H1 (cell line): ENCODE data around the gene PTPRF. TPM values are rescaled to one million over a fixed set of nuclear protein-coding genes. Genes with fewer than 3 reads are reported as not detected.

Experiments
- CTCF ChIA-PET: fragments of 300-600 bp; sonication (Branson Sonifier 250); formaldehyde crosslinking; loops from one replicate; lab custom pipeline; 2021; ENCODE audit not compliant: partially characterized antibody; lab: Charles Lee
- POLR2A ChIA-PET: fragments of 300-600 bp; sonication (Branson Sonifier 250); formaldehyde crosslinking; loops from one replicate; lab custom pipeline; 2021; ENCODE audit warnings: inconsistent platforms; ENCODE audit not compliant: partially characterized antibody; lab: Charles Lee
- DNase-seq, 2 experiments: peaks; one replicate each; pipeline versions ENCODE4 v3.0.0 to v3.0.0-alpha.2; 2010 to 2022; ENCODE audit warnings: low spot score in 2 of 2, low read depth in 1 of 2, mixed read lengths in 1 of 2
- FAIRE-seq: peaks from 2 replicates; lab custom pipeline; 2011; peaks lifted over from hg19 to GRCh38; lab: Jason Lieb, UNC
- H2AFZ ChIP-seq: 2 replicates; pipeline ENCODE4 v1.8.1; 2012; ENCODE audit warnings: low read length, inconsistent platforms
- H2AK5ac ChIP-seq: 2 replicates; pipeline ENCODE4 v1.6.1; 2013; ENCODE audit warnings: low read depth, low read length
- H2BK120ac ChIP-seq: replicated peaks from 2 replicates; pipeline ENCODE3; 2013; ENCODE audit warnings: low read depth, low read length, inconsistent platforms
- H2BK12ac ChIP-seq: 2 replicates; pipeline ENCODE4 v1.6.1; 2013; ENCODE audit warnings: low read depth, low read length
- H2BK15ac ChIP-seq: 2 replicates; pipeline ENCODE4 v1.6.1; 2013; ENCODE audit warnings: low read length
- H2BK20ac ChIP-seq: 2 replicates; pipeline ENCODE4 v1.6.1; 2013; ENCODE audit warnings: low read length
- H2BK5ac ChIP-seq: 2 replicates; pipeline ENCODE4 v1.6.1; 2013; ENCODE audit warnings: low read depth, low read length
- H3K14ac ChIP-seq: 2 replicates; pipeline ENCODE4 v1.6.1; 2013; ENCODE audit warnings: inconsistent platforms; ENCODE audit not compliant: insufficient read length
- H3K18ac ChIP-seq: 2 replicates; pipeline ENCODE4 v1.6.1; 2013; ENCODE audit warnings: low read length; ENCODE audit errors: extremely low read depth
- H3K23ac ChIP-seq: 2 replicates; pipeline ENCODE4 v1.6.1; 2013; ENCODE audit warnings: inconsistent platforms; ENCODE audit not compliant: insufficient read length
- H3K23me2 ChIP-seq: 2 replicates; pipeline ENCODE4 v1.6.1; 2013; ENCODE audit warnings: low read depth, low read length
- H3K27ac ChIP-seq: 2 replicates; pipeline ENCODE4 v1.6.1; 2011; ENCODE audit warnings: low read depth, low read length, inconsistent platforms
- H3K27me3 ChIP-seq, 4 experiments: replicated peaks in 1 of 4; 1 replicate in 1 of 4; 2 replicates in 3 of 4; pipeline versions ENCODE4 v1.6.1 to v1.8.1; 2011 to 2013; ENCODE audit warnings: low read length in 3 of 4, mild to moderate bottlenecking in 3 of 4, inconsistent platforms in 2 of 4, mixed read lengths in 2 of 4, moderate library complexity in 1 of 4; ENCODE audit not compliant: control insufficient read depth in 3 of 4, insufficient read depth in 3 of 4; ENCODE audit errors: extremely low read depth in 1 of 4
- H3K36me3 ChIP-seq, 4 experiments: 2 replicates each; pipeline versions ENCODE4 v1.6.1 to v1.8.1; 2011 to 2013; ENCODE audit warnings: mild to moderate bottlenecking in 4 of 4, low read length in 3 of 4, moderate library complexity in 2 of 4, control low read depth in 1 of 4, inconsistent platforms in 1 of 4; ENCODE audit not compliant: insufficient read depth in 4 of 4, control insufficient read depth in 2 of 4
- H3K4ac ChIP-seq: replicated peaks from 2 replicates; pipeline ENCODE3; 2013; ENCODE audit warnings: low read length, low read depth, mixed read lengths, inconsistent platforms; ENCODE audit not compliant: insufficient read length
- H3K4me1 ChIP-seq, 4 experiments: replicated peaks in 1 of 4; 1 replicate in 1 of 4; 2 replicates in 3 of 4; pipeline versions ENCODE4 v1.6.1 to v1.8.1; 2011 to 2013; ENCODE audit warnings: low read length in 3 of 4, inconsistent platforms in 2 of 4, mixed read lengths in 1 of 4; ENCODE audit not compliant: insufficient read depth in 4 of 4, control insufficient read depth in 3 of 4
- H3K4me2 ChIP-seq, 2 experiments: 2 replicates each; pipeline versions ENCODE4 v1.6.1 to v1.8.1; 2011 to 2013; ENCODE audit warnings: low read depth in 2 of 2, low read length in 2 of 2, control low read depth in 1 of 2, inconsistent platforms in 1 of 2, mild to moderate bottlenecking in 1 of 2; ENCODE audit not compliant: insufficient read depth in 1 of 2
- H3K4me3 ChIP-seq, 4 experiments: fragments of 200-600, 300-600 bp in 1 of 4; sonication (generic), shearing (Covaris generic), sonication (Bioruptor Twin) in 1 of 4; 2 replicates each; pipeline versions ENCODE4 v1.5.1 to v1.8.1; 2011 to 2016; ENCODE audit warnings: low read length in 4 of 4, low read depth in 3 of 4, control low read depth in 2 of 4, inconsistent platforms in 2 of 4, mild to moderate bottlenecking in 2 of 4, mixed read lengths in 1 of 4, moderate library complexity in 1 of 4; ENCODE audit not compliant: insufficient read depth in 2 of 4; ENCODE audit errors: extremely low read depth in 1 of 4
- H3K56ac ChIP-seq: replicated peaks from 2 replicates; pipeline ENCODE3; 2013; ENCODE audit warnings: low read depth, mild to moderate bottlenecking, mixed read lengths, low read length, inconsistent platforms; ENCODE audit not compliant: insufficient read length
- H3K79me1 ChIP-seq: 2 replicates; pipeline ENCODE4 v1.6.1; 2013; ENCODE audit warnings: low read depth, low read length, control low read depth
- H3K79me2 ChIP-seq, 2 experiments: 2 replicates each; pipeline versions ENCODE4 v1.6.1 to v1.8.1; 2012 to 2013; ENCODE audit warnings: low read length in 2 of 2, mild to moderate bottlenecking in 2 of 2, inconsistent platforms in 1 of 2; ENCODE audit not compliant: insufficient read depth in 2 of 2, control insufficient read depth in 1 of 2
- H3K9ac ChIP-seq, 4 experiments: replicated peaks in 1 of 4; 1 replicate in 1 of 4; 2 replicates in 3 of 4; pipeline versions ENCODE4 v1.6.1 to v1.8.1; 2011 to 2013; ENCODE audit warnings: low read depth in 3 of 4, low read length in 3 of 4, control low read depth in 2 of 4, mild to moderate bottlenecking in 2 of 4, moderate library complexity in 2 of 4, inconsistent platforms in 1 of 4; ENCODE audit errors: extremely low read depth in 1 of 4
- H3K9me3 ChIP-seq, 2 experiments: 2 replicates each; pipeline versions ENCODE4 v1.6.1 to v1.8.1; 2012 to 2013; ENCODE audit warnings: mild to moderate bottlenecking in 2 of 2, moderate library complexity in 2 of 2, control low read depth in 1 of 2, inconsistent platforms in 1 of 2, low read depth in 1 of 2, low read length in 1 of 2, mixed read lengths in 1 of 2; ENCODE audit not compliant: insufficient read depth in 2 of 2
- H4K20me1 ChIP-seq, 2 experiments: replicated peaks in 1 of 2; 2 replicates each; pipeline versions ENCODE3 to v1.8.1; 2011 to 2013; ENCODE audit warnings: inconsistent platforms in 2 of 2, low read length in 2 of 2, mild to moderate bottlenecking in 1 of 2; ENCODE audit not compliant: insufficient read depth in 2 of 2, control insufficient read depth in 1 of 2
- H4K5ac ChIP-seq: 2 replicates; pipeline ENCODE4 v1.6.1; 2013; ENCODE audit warnings: low read length, low read depth, mixed read lengths, inconsistent platforms; ENCODE audit not compliant: insufficient read length
- H4K8ac ChIP-seq: 2 replicates; pipeline ENCODE4 v1.8.0; 2013; ENCODE audit warnings: mild to moderate bottlenecking, moderate library complexity, low read length, inconsistent platforms; ENCODE audit not compliant: insufficient read depth; ENCODE audit errors: extremely low read depth
- H4K91ac ChIP-seq: replicated peaks from 2 replicates; pipeline ENCODE3; 2013; ENCODE audit warnings: low read length, mixed read lengths, inconsistent platforms; ENCODE audit not compliant: insufficient read length
- ATF3 ChIP-seq: IDR thresholded peaks from 2 replicates; pipeline ENCODE4 v1.6.1; 2011; ENCODE audit warnings: low read depth, mild to moderate bottlenecking, low read length; ENCODE audit not compliant: insufficient read depth
- BRCA1 ChIP-seq: IDR thresholded peaks from 2 replicates; pipeline ENCODE4 v1.6.1; 2012; ENCODE audit warnings: low read depth, low read length, improper control_type of control experiment
- CHD1 ChIP-seq: IDR thresholded peaks from 2 replicates; pipeline ENCODE4 v1.6.1; 2012; ENCODE audit warnings: low read depth, low read length, improper control_type of control experiment
- CHD2 ChIP-seq: IDR thresholded peaks from 2 replicates; pipeline ENCODE4 v1.6.1; 2012; ENCODE audit warnings: low read length, improper control_type of control experiment
- KDM4A ChIP-seq: IDR thresholded peaks from one replicate; pipeline ENCODE4 v1.7.1; 2012; ENCODE audit warnings: low read depth, mild to moderate bottlenecking, moderate library complexity, low read length, inconsistent platforms; ENCODE audit not compliant: severe bottlenecking
- POU5F1 ChIP-seq: IDR thresholded peaks from 2 replicates; pipeline ENCODE4 v1.6.1; 2011; ENCODE audit warnings: low read depth, mild to moderate bottlenecking, low read length, moderate library complexity
- SRF ChIP-seq: IDR thresholded peaks from 2 replicates; pipeline ENCODE4 v1.6.1; 2011; ENCODE audit warnings: mild to moderate bottlenecking, low read depth, low read length, moderate library complexity
- SUZ12 ChIP-seq: fragments of 200-600 bp; sonication (generic); IDR thresholded peaks from 2 replicates; pipeline ENCODE4 v1.6.1; 2012; ENCODE audit warnings: mild to moderate bottlenecking, inconsistent platforms, low read length, moderate library complexity, mixed read lengths
- TCF12 ChIP-seq: IDR thresholded peaks from 2 replicates; pipeline ENCODE4 v1.6.1; 2011; ENCODE audit warnings: low read depth, mild to moderate bottlenecking, low read length
- USF2 ChIP-seq: IDR thresholded peaks from 2 replicates; pipeline ENCODE4 v1.6.1; 2011; ENCODE audit warnings: low read length, improper control_type of control experiment
- WGBS, 2 experiments: shearing (Covaris generic) in 1 of 2; methylation state at CpG; one replicate each; pipeline versions ENCODE4 v1.1.6 to v1.1.7; 2013 to 2015; ENCODE audit warnings: low lambda C conversion rate in 2 of 2, mixed read lengths in 2 of 2, inconsistent platforms in 1 of 2, low coverage in 1 of 2, missing lambda C conversion rate in 1 of 2; ENCODE audit not compliant: insufficient replicate concordance in 2 of 2, insufficient coverage in 1 of 2, insufficient read length in 1 of 2; ENCODE audit errors: extremely low coverage in 1 of 2, missing lambda C conversion rate in 1 of 2; 5-methylcytosine and 5-hydroxymethylcytosine counted together
- polyA plus RNA-seq, 7 experiments: library from polyadenylated mRNA; depleted of rRNA in 3 of 7; stranded (reverse) in 5 of 7; unstranded in 2 of 7; fragments of >200 nt in 5 of 7; fragments of 200-250 nt in 2 of 7; gene quantifications; 1 replicate in 5 of 7; 2 replicates in 1 of 7; 4 replicates in 1 of 7; pipeline versions ENCODE4 v1.2.1 to v1.2.3, GENCODE V29; 2011 to 2013; ENCODE audit warnings: missing spikeins in 2 of 7, mixed read lengths in 2 of 7
- total RNA-seq: library from RNA; stranded (reverse); fragmentation: NEBNext Ultra II Directional; extraction: Animal tissue kit (Norgen Biotek cat#: 25700); gene quantifications from 2 replicates; pipeline ENCODE4 v1.2.1, GENCODE V29; 2021
- TF ChIP-seq, protein P1 (sequence below): IDR thresholded peaks from 2 replicates; pipeline ENCODE4 v1.6.1; 2012; ENCODE audit warnings: low read length, inconsistent platforms

The PTPRF gene
- total and polyA plus RNA-seq, 2 of the 8 experiments (the other 6 are each of a cell fraction or from before 2014, with no cell fraction given), result 136 to 231 TPM

DNA sequence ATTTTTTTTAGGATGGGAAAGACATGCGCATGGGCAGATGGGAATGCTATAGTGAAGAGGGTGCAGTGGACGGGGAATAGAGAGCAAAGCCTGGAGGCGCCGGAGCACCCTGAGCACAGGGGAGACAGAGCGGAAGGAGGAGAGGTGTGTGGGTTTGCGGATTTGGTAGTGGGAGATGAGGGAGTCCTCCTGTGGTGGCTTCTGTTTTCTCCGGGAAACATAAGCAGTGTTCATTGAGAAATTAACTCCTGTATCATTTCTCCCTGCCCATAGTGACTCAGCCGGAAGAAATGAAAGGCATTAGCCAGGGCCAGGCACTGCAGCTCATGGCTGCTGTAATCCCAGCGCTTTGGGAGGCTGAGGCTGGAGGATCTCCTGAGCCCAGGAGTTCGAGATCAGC, 4.7 kb upstream of the PTPRF start:
- H2BK20ac ChIP-seq, result no peak overlapping the region
- H3K23ac ChIP-seq, result no peak overlapping the region
- 90% methylated on average over 10 of the region's 10 CpGs; no CpG with 5 or more reads in 1 of the 2 experiments for WGBS, 2 experiments
- no peak overlapping the region for H2BK12ac ChIP-seq
- ChIA-PET CTCF (interaction anchor here (0.8 to 2.0 kb wide), 3 partner anchors 20 to 134 kb away, joined by 3 to 6 read pairs (median 4); no protein-coding TSS in a partner anchor), POLR2A (interaction anchor here (1.2 to 15.4 kb wide), 3 partner anchors 22 to 125 kb away, joined by 5 to 270 read pairs (median 7); partner anchors contain the start of genes HYI and KDM4A)
- H3K4me3 ChIP-seq, result no peak overlapping the region
- no peaks in the 10 kb centered on the region for H4K20me1 ChIP-seq
- H3K9ac ChIP-seq, result no peak overlapping the region
- H3K18ac ChIP-seq, result no peak overlapping the region; the same call in 1 of the 2 replicates
- no peak overlapping the region for H2BK5ac ChIP-seq
- DNase-seq, result no peak
- no peaks in the 10 kb centered on the region for H3K79me2 ChIP-seq
- no peak overlapping the region for H2BK15ac ChIP-seq
- no peak overlapping the region for H2BK120ac ChIP-seq
- peaks cover 0 to 8% (median 5%) of the 10 kb centered on the region in 4 experiments; a peak in 5 of 7 replicates for H3K27me3 ChIP-seq
- no peak overlapping the region for H2AK5ac ChIP-seq
- H3K79me1 ChIP-seq, result no peaks in the 10 kb centered on the region
- H3K23me2 ChIP-seq, result no peaks in the 10 kb centered on the region; the same call in 1 of the 2 replicates
- H3K4ac ChIP-seq, result no peak overlapping the region
- no peaks in the 10 kb centered on the region for H3K9me3 ChIP-seq
- no peak overlapping the region for H3K14ac ChIP-seq
- H2AFZ ChIP-seq, result no peak overlapping the region
- H4K5ac ChIP-seq, result no peak overlapping the region
- H4K91ac ChIP-seq, result no peak overlapping the region
- H4K8ac ChIP-seq, result no peak overlapping the region
- H3K27ac ChIP-seq, result no peak overlapping the region
- H3K4me2 ChIP-seq, result no peak overlapping the region
- no peak overlapping the region for H3K56ac ChIP-seq
- no peak for FAIRE-seq
- H3K36me3 ChIP-seq, result no peaks in the 10 kb centered on the region
- H3K4me1 ChIP-seq, result peaks cover 2 to 8% (median 5%) of the 10 kb centered on the region in 4 experiments; a peak in 5 of 7 replicates
- TF ChIP-seq SUZ12 (no peak), SRF (no peak), POU5F1 (no peak), CHD2 (no peak), KDM4A (no peak), BRCA1 (no peak), USF2 (no peak), TCF12 (no peak), ATF3 (no peak), CHD1 (no peak)
- TF ChIP-seq, protein P1, sequence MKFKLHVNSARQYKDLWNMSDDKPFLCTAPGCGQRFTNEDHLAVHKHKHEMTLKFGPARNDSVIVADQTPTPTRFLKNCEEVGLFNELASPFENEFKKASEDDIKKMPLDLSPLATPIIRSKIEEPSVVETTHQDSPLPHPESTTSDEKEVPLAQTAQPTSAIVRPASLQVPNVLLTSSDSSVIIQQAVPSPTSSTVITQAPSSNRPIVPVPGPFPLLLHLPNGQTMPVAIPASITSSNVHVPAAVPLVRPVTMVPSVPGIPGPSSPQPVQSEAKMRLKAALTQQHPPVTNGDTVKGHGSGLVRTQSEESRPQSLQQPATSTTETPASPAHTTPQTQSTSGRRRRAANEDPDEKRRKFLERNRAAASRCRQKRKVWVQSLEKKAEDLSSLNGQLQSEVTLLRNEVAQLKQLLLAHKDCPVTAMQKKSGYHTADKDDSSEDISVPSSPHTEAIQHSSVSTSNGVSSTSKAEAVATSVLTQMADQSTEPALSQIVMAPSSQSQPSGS, result no peak
